ENCODE data around the gene ANKRD12.
"Not testable (repeated sequence)": the region's sequence is repeated elsewhere in the genome, so short reads cannot be mapped to it uniquely, and the experiment has no call there.

ANKRD12 gene

GRCh38 chr18:9140381-9140780 lies 3.8 kb downstream of the ANKRD12 start:
- in situ Hi-C loops (cut with MboI; ENCODE audit: low sequenced_read_pairs) = no loop called here

GRCh38 chr18:9140984-9141383 lies 4.4 kb downstream of the ANKRD12 start:
- in situ Hi-C loops (cut with MboI; ENCODE audit: low sequenced_read_pairs) = no loop called here

GRCh38 chr18:9146224-9146623 lies 9.6 kb downstream of the ANKRD12 start:
- in situ Hi-C loops (cut with MboI; ENCODE audit: low sequenced_read_pairs) = no loop called here

GRCh38 chr18:9147440-9148202 lies 11.0 kb downstream of the ANKRD12 start:
- in situ Hi-C loops (cut with MboI; ENCODE audit: low sequenced_read_pairs) = no loop called here

GRCh38 chr18:9148203-9148552 lies 11.6 kb downstream of the ANKRD12 start:
- in situ Hi-C loops (cut with MboI; ENCODE audit: low sequenced_read_pairs) = no loop called here

GRCh38 chr18:9150121-9150520 lies 13.5 kb downstream of the ANKRD12 start:
- in situ Hi-C loops (cut with MboI; ENCODE audit: low sequenced_read_pairs) = no loop called here

- in situ Hi-C loops (cut with MboI; ENCODE audit: low sequenced_read_pairs) = no loop called here
These were observed 16.7 kb downstream of the ANKRD12 start for GRCh38 chr18:9153256-9153655.

GRCh38 chr18:9156604-9157249 lies 20.1 kb downstream of the ANKRD12 start:
- in situ Hi-C loops (cut with MboI; ENCODE audit: low sequenced_read_pairs) = no loop called here

GRCh38 chr18:9157806-9158205 lies 21.2 kb downstream of the ANKRD12 start:
- in situ Hi-C loops (cut with MboI; ENCODE audit: low sequenced_read_pairs) = no loop called here

- in situ Hi-C loops (cut with MboI; ENCODE audit: low sequenced_read_pairs) = no loop called here
These were observed 23.4 kb downstream of the ANKRD12 start for GRCh38 chr18:9160014-9160413.

- in situ Hi-C loops (cut with MboI; ENCODE audit: low sequenced_read_pairs) = not testable (repeated sequence)
These were observed 26.1 kb downstream of the ANKRD12 start for GRCh38 chr18:9162663-9163062.

- in situ Hi-C loops (cut with MboI; ENCODE audit: low sequenced_read_pairs) = not testable (repeated sequence)
These were observed 27.6 kb downstream of the ANKRD12 start for GRCh38 chr18:9164149-9164548.

- in situ Hi-C loops (cut with MboI; ENCODE audit: low sequenced_read_pairs) = not testable (repeated sequence)
These were observed 29.3 kb downstream of the ANKRD12 start for GRCh38 chr18:9165883-9166282.

GRCh38 chr18:9169515-9169914 lies 32.9 kb downstream of the ANKRD12 start:
- in situ Hi-C loops (cut with MboI; ENCODE audit: low sequenced_read_pairs) = not testable (repeated sequence)

- in situ Hi-C loops (cut with MboI; ENCODE audit: low sequenced_read_pairs) = not testable (repeated sequence)
These were observed 35.3 kb downstream of the ANKRD12 start for GRCh38 chr18:9171919-9172318.

GRCh38 chr18:9172506-9173127 lies 36.0 kb downstream of the ANKRD12 start:
- in situ Hi-C loops (cut with MboI; ENCODE audit: low sequenced_read_pairs) = no loop called here

GRCh38 chr18:9173770-9174233 lies 37.2 kb downstream of the ANKRD12 start:
- in situ Hi-C loops (cut with MboI; ENCODE audit: low sequenced_read_pairs) = no loop called here

- in situ Hi-C loops (cut with MboI; ENCODE audit: low sequenced_read_pairs) = no loop called here
These were observed 37.7 kb downstream of the ANKRD12 start for GRCh38 chr18:9174302-9174701.

GRCh38 chr18:9175115-9175514 lies 38.5 kb downstream of the ANKRD12 start:
- in situ Hi-C loops (cut with MboI; ENCODE audit: low sequenced_read_pairs) = no loop called here

- in situ Hi-C loops (cut with MboI; ENCODE audit: low sequenced_read_pairs) = no loop called here
These were observed 40.5 kb downstream of the ANKRD12 start for GRCh38 chr18:9177031-9177430.

- in situ Hi-C loops (cut with MboI; ENCODE audit: low sequenced_read_pairs) = no loop called here
These were observed 40.9 kb downstream of the ANKRD12 start for GRCh38 chr18:9177466-9177865.

GRCh38 chr18:9178557-9178956 lies 42.0 kb downstream of the ANKRD12 start:
- in situ Hi-C loops (cut with MboI; ENCODE audit: low sequenced_read_pairs) = no loop called here

All from HL-60/S4 treated with phorbol 12-myristate 13-acetate at 8.2 ng/mL for 4 days and 3 days (cell line).